ENCODE data around the gene ELL2.

- no peak for TF ChIP-seq CTCF (IDR thresholded peaks at IDR 0.05)
- no peak for TF ChIP-seq POLR2A (IDR thresholded peaks at IDR 0.05)
These were observed 24.7 kb downstream of the ELL2 start for GRCh38 chr5:95936812-95937397.
